Sciatic nerve (tissue), 2 donors: ENCODE results near the gene TRIM65. TPM values are rescaled to one million over a fixed set of nuclear protein-coding genes. Genes with fewer than 3 reads are reported as not detected.
"Not testable (repeated sequence)": the region's sequence is repeated elsewhere in the genome, so short reads cannot be mapped to it uniquely, and the experiment has no call there.

Experiments used
- ATAC-seq: fragments of 200-7000 bp; cut with Tn5 transposase; one replicate; pipeline ENCODE4 v1.9.1; 2020; ENCODE audit warnings: mild to moderate bottlenecking, moderate library complexity
- DNase-seq: peaks from one replicate; pipeline ENCODE4 v3.0.0-alpha.2; 2020; ENCODE audit warnings: low spot score
- intact Hi-C: fragments of 100-400 bp; cut with DNase I; formaldehyde crosslinking; loops from one replicate; pipeline ENCODE4 v1.14.2; 2022
- total RNA-seq: library from RNA; stranded (reverse); fragmentation: NEBNext Ultra II Directional; extraction: Animal tissue kit (Norgen Biotek cat#: 25700); gene quantifications from one replicate; pipeline ENCODE4 v1.2.1, GENCODE V29; 2021
- donor health status: DM: no; HTN: no; CAD: no.
- donor health status: DM: no; HTN: no; CAD: no.

Gene TRIM65
- total RNA-seq, 1 donor from 2014 or later = 24.7 TPM

GRCh38 chr17:75864448-75864871 lies 32.3 kb downstream of the TRIM65 start:
- intact Hi-C loops = no loop called here
- peak; percentile 87 for ATAC-seq
- DNase-seq = peak; percentile 70

DNA sequence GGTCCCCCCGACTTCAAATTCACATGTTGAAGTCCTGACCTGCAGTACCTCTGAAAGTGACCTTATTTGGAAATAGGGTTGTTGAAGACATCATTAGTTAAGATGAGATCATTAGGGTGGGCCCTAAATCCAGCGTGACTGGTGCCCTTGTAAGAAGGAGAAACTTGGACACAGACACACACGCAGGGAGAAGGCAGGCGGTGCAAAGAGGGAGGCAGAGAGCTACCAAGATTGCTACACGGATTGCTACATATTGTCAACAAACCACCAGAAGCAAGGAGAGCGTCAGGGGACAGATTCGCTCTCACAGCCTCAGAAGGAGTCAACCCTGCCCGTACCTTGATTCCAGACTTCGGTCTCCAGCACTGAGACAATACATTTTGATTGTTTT lies 34.8 kb downstream of the TRIM65 start:
- ATAC-seq (no peak), DNase-seq (no peak)
- intact Hi-C loops = no loop called here

DNA sequence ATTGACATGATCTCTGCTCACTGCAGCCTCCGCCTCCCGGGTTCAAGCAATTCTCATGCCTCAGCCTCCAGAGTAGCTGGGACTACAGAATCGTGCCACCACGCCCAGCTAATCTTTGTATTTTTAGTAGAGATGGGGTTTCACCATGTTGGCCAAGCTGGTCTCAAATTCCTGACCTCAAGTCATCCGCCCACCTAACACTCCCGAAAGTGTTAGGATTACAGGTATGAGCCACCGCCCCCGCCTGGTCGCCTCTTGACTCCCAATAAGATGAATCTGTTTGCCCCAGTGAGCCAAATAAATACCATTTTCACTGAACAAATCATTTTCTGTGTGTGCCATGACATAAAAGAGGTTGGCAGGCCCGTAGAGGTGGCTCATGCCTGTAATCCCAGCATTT lies 37.4 kb downstream of the TRIM65 start:
- intact Hi-C loops, ATAC-seq, DNase-seq: not testable (repeated sequence)

DNA sequence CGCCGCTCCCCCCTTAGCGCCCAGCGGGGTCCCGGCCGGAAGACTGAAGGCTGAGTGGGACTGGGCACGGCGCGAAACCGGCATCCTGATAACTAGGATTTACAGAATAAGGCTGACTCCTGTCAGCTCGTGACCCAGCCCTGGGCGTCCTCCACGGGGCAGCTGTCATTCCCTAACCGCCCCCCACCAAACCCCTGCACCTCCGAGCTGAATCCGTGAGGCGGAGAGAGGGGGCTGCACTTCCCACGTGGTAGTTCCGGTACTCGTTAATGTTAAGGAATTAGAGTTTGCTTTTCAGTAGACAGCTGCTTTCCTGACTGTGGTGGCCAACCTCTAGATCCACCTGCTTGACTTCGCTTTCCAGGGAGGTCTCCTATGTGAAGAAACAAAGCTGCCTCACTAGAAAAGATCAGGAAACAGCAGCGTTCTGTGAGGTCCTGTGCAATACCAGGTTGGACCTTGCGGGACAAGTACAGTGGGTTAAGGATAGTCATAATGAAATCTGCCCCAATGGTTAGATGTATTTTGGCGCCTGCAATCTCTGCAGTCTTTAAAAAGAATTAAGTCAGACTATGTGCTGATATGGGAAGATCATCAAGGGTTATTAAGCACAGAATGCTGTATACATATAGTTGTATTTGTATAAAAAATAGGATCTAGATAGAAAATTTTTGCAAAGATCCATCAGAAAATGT lies 40.5 kb downstream of the TRIM65 start:
- DNase-seq (no peak), ATAC-seq (no peak)
- intact Hi-C loops = no loop called here

DNA sequence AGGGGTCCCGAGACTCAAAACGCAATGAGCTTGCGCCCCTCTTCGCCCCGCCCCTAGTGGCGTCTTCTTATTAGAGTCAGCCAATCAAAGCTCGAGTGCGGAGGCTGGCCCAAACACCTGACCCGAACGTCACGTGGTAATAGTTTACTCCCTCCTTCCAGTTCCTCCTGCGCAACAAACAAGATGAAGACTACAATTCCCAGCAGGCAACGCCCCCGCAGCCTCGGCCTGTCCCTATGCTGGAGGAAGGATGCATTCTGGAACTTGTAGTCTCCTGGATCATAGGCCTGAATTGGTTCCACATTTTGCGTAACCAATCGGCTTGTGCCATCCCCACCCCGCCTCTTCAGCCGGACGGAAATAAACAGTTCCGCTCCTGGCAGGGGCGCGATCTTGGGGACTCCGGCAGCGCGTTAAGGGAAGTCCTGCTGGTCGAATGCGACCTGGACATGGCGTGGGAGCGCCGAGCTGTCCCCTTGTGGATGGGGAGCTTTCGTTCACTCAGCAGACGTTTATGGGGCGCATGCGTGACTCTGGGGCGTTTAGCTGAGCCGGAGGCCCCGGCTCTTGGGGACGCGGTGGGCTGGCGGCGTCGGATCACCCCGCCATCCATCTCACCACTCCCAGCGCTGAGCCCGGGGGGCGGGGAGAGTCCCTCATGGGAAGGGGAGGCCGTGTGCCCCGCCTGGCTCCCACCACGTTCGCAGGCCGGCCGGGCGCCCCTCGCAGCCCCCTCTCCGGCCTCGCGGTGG lies 41.3 kb downstream of the TRIM65 start, which contains the start of gene WBP2:
Gene WBP2, minus strand, starts transcription at position 26 of the 752 bp plus-strand sequence. CDS start 38 bp downstream, outside the sequence.
- peak; percentile 97 for ATAC-seq
- intact Hi-C loops = no loop called here
- DNase-seq = peak; percentile 99

- no peak for DNase-seq
- intact Hi-C loops = no loop called here
- ATAC-seq = peak; percentile 41
Measured at GRCh38 chr17:75854881-75855309, 41.9 kb downstream of the TRIM65 start.

DNA sequence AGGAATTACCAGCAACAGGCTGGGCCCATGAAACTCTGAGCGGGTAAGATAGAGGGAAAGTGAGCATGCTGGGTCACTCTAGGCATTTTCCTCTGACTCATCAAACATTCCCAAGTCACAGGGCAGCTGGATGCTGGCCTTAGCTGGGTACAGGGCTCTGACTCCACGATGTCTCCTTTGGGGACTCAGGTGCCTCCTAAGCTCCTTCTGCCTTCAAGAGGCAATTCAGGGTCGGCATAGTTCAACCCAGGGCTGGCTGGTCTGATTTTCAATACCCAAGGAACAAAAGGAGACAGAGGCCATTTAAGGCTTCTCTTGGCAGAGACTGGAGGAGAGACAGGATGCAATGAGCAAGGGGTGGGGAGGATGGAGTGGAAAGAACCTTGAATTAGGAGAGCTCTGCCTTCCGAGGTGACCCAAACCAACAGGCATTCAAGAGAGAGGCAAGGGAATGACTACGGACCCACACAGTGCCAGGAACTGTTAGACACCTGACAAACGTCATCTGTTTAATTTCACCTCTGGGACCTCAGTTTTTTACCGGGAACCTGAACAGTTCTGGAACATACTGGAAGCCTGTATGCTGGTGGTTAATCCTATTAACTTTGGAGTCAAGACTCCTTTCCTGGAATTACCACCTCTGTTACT lies 42.5 kb downstream of the TRIM65 start:
- ATAC-seq (peak; percentile 4), DNase-seq (no peak)
- intact Hi-C loops = no loop called here

DNA sequence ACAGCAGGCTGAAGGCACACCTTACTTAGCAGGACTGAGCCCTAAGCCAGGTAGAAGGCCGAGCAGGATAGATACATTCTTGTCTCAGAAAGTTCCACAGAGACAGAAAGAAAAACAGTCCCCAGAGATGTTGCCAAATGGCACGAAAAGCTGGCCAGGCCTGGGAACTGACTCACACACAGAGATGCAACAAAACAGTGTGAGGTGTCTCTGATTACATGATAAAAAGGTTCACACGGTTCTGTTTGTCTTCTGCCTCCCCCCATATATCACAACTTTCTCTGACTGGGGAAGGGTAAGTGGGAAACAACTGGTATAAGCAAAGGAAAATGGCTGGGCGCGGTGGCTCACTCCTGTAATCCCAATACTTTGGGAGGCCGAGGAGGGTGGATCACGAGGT lies 43.3 kb downstream of the TRIM65 start:
- ATAC-seq = no peak
- intact Hi-C loops = no loop called here
- DNase-seq = no peak

DNA sequence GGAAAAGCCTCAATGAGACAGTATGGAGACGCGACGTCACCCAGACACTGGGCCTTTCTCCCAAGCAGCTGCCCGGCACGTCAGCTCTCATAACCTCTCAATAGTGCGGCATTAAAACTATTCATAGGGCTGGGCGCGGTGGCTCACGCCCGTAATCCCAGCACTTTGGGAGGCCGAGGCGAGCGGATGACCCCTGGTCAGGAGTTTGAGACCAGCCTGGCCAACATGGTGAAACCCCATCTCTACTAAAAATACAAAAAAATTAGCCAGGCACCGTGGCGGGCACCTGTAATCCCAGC lies 45.1 kb downstream of the TRIM65 start:
- intact Hi-C loops = loop anchor here (2.0 kb wide), 1 partner anchor 61 kb away; no protein-coding TSS in a partner anchor
- not testable (repeated sequence) for DNase-seq, ATAC-seq

DNA sequence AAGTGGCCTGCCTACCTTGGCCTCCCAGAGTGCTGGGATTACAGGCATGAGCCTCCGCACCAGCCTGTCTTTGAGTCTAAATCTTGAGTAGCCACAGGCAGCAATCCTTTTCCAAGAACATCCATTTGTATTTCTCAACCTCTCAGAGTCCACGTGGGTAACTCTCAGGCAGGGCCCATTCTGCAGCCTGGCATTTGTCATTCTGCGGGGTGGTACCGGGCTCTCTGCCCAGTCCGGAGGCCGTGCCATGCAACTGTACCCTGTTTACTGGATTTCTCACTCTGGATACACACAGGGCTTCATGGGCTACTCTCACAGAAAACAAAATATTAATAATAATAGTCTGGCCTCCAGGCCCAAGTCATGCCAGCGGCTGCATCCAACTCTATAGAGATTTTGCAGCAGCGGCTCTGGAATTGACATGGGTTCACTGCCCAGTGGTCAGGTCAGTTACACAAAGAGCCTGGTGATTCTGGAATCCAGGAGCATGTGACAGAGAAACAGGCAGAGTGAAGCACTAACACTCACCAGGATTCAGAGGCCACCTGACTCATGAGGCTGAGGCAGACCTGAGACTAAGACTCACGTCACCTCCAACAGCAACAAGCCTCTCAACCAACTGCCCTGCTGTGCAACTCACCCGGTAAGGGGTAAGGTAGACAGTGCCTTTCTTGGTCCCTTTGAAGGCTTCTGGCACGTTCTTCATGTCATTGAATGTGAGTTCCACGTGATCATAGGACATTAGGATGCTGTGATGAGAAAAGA lies 45.6 kb downstream of the TRIM65 start:
- DNase-seq (no peak), ATAC-seq (no peak)
- intact Hi-C loops = loop anchor here (2.0 kb wide), 1 partner anchor 60 kb away; no protein-coding TSS in a partner anchor

- ATAC-seq = no peak
- no peak for DNase-seq
- intact Hi-C loops = loop anchor here (2.0 kb wide), 1 partner anchor 59 kb away; no protein-coding TSS in a partner anchor
Measured at GRCh38 chr17:75849724-75850123, 47.0 kb downstream of the TRIM65 start.

DNA sequence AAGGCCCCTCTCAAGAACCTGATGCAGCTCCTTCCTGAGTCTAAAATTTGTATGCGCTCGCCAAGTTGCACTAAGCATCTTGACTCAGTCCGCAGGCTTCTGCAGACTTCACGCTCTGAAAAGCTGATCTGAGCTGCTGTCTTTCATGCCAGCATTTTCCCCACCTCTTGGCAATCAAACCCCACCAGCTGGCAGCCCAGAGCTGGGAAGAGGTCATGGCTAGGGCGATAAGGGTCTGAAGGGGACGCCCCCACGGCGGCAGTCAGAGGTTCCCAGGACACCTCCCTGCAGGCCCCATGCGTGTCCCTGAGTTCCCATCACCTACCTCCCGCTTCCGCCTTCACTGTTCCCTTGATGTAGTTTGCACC lies 47.5 kb downstream of the TRIM65 start:
- ATAC-seq = no peak
- DNase-seq = no peak
- intact Hi-C loops = no loop called here

- peak; percentile 89 for DNase-seq
- ATAC-seq = peak; percentile 29
- intact Hi-C loops = no loop called here
Measured at GRCh38 chr17:75848523-75849278, 48.0 kb downstream of the TRIM65 start.

GRCh38 chr17:75847614-75848522 lies 48.9 kb downstream of the TRIM65 start:
- no peak for ATAC-seq
- intact Hi-C loops = no loop called here
- DNase-seq = no peak

- intact Hi-C loops = no loop called here
- ATAC-seq (no peak), DNase-seq (no peak)
Measured at GRCh38 chr17:75846692-75847613, 49.8 kb downstream of the TRIM65 start.

GRCh38 chr17:75845933-75846691 lies 50.6 kb downstream of the TRIM65 start:
- ATAC-seq (no peak), DNase-seq (no peak)
- intact Hi-C loops = no loop called here
